H1 (cell line): Measurements from ENCODE around the gene DRAXIN. TPM values are rescaled to one million over a fixed set of nuclear protein-coding genes. Genes with fewer than 3 reads are reported as not detected.

Experiments
- ASH2L ChIP-seq: fragments of 200-600, 300-600 bp; sonication (generic); IDR thresholded peaks from one replicate; pipeline ENCODE4 v1.7.1; 2017; ENCODE audit warnings: low read length
- BRCA1 ChIP-seq: IDR thresholded peaks from 2 replicates; pipeline ENCODE4 v1.6.1; 2012; ENCODE audit warnings: low read depth, low read length, improper control_type of control experiment
- E2F6 ChIP-seq: IDR thresholded peaks from 2 replicates; pipeline ENCODE4 v1.6.1; 2012; ENCODE audit warnings: inconsistent platforms
- KDM4A ChIP-seq: IDR thresholded peaks from one replicate; pipeline ENCODE4 v1.7.1; 2012; ENCODE audit warnings: low read depth, mild to moderate bottlenecking, moderate library complexity, low read length, inconsistent platforms; ENCODE audit not compliant: severe bottlenecking
- KDM5A ChIP-seq: fragments of 200-600 bp; IDR thresholded peaks from 2 replicates; pipeline ENCODE4 v1.7.1; 2012; ENCODE audit warnings: mild to moderate bottlenecking, low read length, inconsistent platforms, mixed read lengths
- NANOG ChIP-seq: IDR thresholded peaks from 2 replicates; pipeline ENCODE4 v1.6.1; 2011; ENCODE audit warnings: low read length, low read depth, mild to moderate bottlenecking, inconsistent platforms; ENCODE audit not compliant: insufficient read depth, poor library complexity, severe bottlenecking
- SRF ChIP-seq: IDR thresholded peaks from 2 replicates; pipeline ENCODE4 v1.6.1; 2011; ENCODE audit warnings: mild to moderate bottlenecking, low read depth, low read length, moderate library complexity
- polyA plus RNA-seq, 7 experiments: library from polyadenylated mRNA; depleted of rRNA in 3 of 7; stranded (reverse) in 5 of 7; unstranded in 2 of 7; fragments of >200 nt in 5 of 7; fragments of 200-250 nt in 2 of 7; gene quantifications; 1 replicate in 5 of 7; 2 replicates in 1 of 7; 4 replicates in 1 of 7; pipeline versions ENCODE4 v1.2.1 to v1.2.3, GENCODE V29; 2011 to 2013; ENCODE audit warnings: missing spikeins in 2 of 7, mixed read lengths in 2 of 7
- total RNA-seq: library from RNA; stranded (reverse); fragmentation: NEBNext Ultra II Directional; extraction: Animal tissue kit (Norgen Biotek cat#: 25700); gene quantifications from 2 replicates; pipeline ENCODE4 v1.2.1, GENCODE V29; 2021

DRAXIN gene
- total and polyA plus RNA-seq, 2 of the 8 experiments (the other 6 are each of a cell fraction or from before 2014, with no cell fraction given): 4.6 to 17.6 TPM

DNA sequence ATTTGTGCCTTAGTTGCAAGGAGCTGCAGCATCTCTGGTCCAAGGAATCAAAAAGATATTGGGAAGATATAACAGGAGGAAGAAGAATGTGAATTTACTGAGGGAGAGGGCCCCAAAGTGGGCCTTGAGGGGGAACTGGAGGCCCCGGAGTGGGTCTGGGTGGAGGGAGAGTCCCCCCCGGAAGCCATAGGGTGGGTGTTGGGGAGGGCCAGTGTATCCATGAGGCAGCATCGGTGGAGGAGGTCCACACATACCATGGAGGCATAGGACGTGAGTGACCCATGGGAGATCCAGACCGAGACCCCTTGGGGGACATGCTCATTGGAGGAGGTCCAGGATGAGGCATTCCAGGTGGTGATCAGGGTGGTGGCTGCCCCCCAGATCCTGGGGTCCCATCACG is 69.8 kb downstream of the DRAXIN start (continued):
- TF ChIP-seq ASH2L (no peak), SRF (no peak), BRCA1 (no peak), NANOG (no peak), KDM4A (no peak), E2F6 (no peak), KDM5A (no peak)
